ENCODE data around the gene GIPC1. TPM values are rescaled to one million over a fixed set of nuclear protein-coding genes. Genes with fewer than 3 reads are reported as not detected.
A peak's percentile ranks its signal among the peaks of the same experiment; 100 is the strongest.

Gene GIPC1
- total and polyA plus RNA-seq, 9 of the 15 experiments (the other 6 are each of a cell fraction or from before 2014, with no cell fraction given) = 0.49 to 54.7 (median 24.8) TPM

DNA sequence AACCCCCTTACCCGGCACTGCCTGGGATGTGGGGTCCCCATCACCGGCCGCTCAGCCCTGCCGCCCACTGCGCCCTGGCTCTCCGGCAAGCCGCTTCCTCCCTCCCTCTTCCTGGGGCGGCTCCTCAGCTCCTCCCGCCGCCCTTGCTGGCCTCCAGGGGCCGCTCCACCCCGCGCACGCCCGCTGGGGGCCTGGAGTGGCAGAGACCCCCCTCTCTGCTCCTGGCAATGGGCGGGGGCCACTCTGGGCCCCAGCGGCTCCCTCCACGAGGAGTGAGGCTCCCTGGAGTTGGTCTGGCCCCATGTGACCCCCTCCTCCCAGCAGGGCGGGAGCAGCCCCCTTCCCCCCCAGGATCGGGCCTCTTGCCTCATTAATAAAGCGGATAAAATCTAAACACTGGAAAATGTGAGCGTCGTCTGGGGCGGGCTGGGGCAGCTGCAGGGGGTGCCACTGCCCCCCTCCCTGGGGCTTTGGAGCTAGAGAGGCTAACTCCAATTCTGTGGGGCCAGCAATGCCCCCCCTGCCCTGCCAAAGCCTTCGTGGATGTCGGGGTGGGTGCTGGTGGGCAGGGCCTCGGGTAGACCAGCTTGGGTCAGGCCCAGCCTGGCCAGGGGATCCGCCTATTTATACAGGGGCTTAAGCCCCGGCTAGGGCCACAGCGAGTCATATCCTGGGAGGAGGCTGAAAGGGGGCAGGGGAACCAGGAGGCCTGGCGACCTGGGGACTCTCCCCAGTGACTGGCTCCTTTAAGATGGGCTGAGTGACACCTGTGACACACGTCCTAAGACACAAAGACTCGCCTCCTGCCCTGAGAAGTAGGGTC, 20.5 kb downstream of the GIPC1 start, which contains the start of gene PTGER1 (continued):
- TF ChIP-seq, protein P1, sequence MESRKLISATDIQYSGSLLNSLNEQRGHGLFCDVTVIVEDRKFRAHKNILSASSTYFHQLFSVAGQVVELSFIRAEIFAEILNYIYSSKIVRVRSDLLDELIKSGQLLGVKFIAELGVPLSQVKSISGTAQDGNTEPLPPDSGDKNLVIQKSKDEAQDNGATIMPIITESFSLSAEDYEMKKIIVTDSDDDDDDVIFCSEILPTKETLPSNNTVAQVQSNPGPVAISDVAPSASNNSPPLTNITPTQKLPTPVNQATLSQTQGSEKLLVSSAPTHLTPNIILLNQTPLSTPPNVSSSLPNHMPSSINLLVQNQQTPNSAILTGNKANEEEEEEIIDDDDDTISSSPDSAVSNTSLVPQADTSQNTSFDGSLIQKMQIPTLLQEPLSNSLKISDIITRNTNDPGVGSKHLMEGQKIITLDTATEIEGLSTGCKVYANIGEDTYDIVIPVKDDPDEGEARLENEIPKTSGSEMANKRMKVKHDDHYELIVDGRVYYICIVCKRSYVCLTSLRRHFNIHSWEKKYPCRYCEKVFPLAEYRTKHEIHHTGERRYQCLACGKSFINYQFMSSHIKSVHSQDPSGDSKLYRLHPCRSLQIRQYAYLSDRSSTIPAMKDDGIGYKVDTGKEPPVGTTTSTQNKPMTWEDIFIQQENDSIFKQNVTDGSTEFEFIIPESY (CRISPR knock-in tag; IDR thresholded peaks at IDR 0.05) = 0 out of 2 replicates have a peak, but pooled peaks have one; percentile 20
- TF ChIP-seq NUFIP1 (IDR thresholded peaks at IDR 0.05; ENCODE audit: partially characterized antibody) = no peak
- TF ChIP-seq, protein P2, sequence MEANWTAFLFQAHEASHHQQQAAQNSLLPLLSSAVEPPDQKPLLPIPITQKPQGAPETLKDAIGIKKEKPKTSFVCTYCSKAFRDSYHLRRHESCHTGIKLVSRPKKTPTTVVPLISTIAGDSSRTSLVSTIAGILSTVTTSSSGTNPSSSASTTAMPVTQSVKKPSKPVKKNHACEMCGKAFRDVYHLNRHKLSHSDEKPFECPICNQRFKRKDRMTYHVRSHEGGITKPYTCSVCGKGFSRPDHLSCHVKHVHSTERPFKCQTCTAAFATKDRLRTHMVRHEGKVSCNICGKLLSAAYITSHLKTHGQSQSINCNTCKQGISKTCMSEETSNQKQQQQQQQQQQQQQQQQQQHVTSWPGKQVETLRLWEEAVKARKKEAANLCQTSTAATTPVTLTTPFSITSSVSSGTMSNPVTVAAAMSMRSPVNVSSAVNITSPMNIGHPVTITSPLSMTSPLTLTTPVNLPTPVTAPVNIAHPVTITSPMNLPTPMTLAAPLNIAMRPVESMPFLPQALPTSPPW (CRISPR knock-in tag; IDR thresholded peaks at IDR 0.05) = peak; percentile 86
- TF ChIP-seq RBFOX2 (IDR thresholded peaks at IDR 0.05; ENCODE audit: low read depth, low read length) = peak; percentile 69
- TF ChIP-seq, protein P3, sequence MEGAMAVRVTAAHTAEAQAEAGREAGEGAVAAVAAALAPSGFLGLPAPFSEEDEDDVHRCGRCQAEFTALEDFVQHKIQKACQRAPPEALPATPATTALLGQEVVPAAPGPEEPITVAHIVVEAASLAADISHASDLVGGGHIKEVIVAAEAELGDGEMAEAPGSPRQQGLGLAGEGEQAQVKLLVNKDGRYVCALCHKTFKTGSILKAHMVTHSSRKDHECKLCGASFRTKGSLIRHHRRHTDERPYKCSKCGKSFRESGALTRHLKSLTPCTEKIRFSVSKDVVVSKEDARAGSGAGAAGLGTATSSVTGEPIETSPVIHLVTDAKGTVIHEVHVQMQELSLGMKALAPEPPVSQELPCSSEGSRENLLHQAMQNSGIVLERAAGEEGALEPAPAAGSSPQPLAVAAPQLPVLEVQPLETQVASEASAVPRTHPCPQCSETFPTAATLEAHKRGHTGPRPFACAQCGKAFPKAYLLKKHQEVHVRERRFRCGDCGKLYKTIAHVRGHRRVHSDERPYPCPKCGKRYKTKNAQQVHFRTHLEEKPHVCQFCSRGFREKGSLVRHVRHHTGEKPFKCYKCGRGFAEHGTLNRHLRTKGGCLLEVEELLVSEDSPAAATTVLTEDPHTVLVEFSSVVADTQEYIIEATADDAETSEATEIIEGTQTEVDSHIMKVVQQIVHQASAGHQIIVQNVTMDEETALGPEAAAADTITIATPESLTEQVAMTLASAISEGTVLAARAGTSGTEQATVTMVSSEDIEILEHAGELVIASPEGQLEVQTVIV (CRISPR knock-in tag; IDR thresholded peaks at IDR 0.05; ENCODE audit: borderline replicate concordance) = no peak
- TF ChIP-seq, protein P4, sequence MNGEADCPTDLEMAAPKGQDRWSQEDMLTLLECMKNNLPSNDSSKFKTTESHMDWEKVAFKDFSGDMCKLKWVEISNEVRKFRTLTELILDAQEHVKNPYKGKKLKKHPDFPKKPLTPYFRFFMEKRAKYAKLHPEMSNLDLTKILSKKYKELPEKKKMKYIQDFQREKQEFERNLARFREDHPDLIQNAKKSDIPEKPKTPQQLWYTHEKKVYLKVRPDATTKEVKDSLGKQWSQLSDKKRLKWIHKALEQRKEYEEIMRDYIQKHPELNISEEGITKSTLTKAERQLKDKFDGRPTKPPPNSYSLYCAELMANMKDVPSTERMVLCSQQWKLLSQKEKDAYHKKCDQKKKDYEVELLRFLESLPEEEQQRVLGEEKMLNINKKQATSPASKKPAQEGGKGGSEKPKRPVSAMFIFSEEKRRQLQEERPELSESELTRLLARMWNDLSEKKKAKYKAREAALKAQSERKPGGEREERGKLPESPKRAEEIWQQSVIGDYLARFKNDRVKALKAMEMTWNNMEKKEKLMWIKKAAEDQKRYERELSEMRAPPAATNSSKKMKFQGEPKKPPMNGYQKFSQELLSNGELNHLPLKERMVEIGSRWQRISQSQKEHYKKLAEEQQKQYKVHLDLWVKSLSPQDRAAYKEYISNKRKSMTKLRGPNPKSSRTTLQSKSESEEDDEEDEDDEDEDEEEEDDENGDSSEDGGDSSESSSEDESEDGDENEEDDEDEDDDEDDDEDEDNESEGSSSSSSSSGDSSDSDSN (IDR thresholded peaks at IDR 0.05; ENCODE audit: borderline replicate concordance in 1 of 2, low read depth in 2 of 2, low read length in 2 of 2) = 0 out of 4 replicates have a peak, but pooled peaks of 1 of the 2 experiments have one; percentile 45
- peak; percentile 72; the same call in 1 of the 2 replicates for TF ChIP-seq ZNF263 (CRISPR knock-in tag; IDR thresholded peaks at IDR 0.05; ENCODE audit: borderline replicate concordance)
- TF ChIP-seq, protein P5, sequence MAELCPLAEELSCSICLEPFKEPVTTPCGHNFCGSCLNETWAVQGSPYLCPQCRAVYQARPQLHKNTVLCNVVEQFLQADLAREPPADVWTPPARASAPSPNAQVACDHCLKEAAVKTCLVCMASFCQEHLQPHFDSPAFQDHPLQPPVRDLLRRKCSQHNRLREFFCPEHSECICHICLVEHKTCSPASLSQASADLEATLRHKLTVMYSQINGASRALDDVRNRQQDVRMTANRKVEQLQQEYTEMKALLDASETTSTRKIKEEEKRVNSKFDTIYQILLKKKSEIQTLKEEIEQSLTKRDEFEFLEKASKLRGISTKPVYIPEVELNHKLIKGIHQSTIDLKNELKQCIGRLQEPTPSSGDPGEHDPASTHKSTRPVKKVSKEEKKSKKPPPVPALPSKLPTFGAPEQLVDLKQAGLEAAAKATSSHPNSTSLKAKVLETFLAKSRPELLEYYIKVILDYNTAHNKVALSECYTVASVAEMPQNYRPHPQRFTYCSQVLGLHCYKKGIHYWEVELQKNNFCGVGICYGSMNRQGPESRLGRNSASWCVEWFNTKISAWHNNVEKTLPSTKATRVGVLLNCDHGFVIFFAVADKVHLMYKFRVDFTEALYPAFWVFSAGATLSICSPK (IDR thresholded peaks at IDR 0.05; ENCODE audit: borderline replicate concordance) = no peak
- TF ChIP-seq FIP1L1 (IDR thresholded peaks at IDR 0.05; ENCODE audit: low read depth, low read length, poor library complexity, severe bottlenecking) = peak; percentile 84
- TF ChIP-seq, protein P6, sequence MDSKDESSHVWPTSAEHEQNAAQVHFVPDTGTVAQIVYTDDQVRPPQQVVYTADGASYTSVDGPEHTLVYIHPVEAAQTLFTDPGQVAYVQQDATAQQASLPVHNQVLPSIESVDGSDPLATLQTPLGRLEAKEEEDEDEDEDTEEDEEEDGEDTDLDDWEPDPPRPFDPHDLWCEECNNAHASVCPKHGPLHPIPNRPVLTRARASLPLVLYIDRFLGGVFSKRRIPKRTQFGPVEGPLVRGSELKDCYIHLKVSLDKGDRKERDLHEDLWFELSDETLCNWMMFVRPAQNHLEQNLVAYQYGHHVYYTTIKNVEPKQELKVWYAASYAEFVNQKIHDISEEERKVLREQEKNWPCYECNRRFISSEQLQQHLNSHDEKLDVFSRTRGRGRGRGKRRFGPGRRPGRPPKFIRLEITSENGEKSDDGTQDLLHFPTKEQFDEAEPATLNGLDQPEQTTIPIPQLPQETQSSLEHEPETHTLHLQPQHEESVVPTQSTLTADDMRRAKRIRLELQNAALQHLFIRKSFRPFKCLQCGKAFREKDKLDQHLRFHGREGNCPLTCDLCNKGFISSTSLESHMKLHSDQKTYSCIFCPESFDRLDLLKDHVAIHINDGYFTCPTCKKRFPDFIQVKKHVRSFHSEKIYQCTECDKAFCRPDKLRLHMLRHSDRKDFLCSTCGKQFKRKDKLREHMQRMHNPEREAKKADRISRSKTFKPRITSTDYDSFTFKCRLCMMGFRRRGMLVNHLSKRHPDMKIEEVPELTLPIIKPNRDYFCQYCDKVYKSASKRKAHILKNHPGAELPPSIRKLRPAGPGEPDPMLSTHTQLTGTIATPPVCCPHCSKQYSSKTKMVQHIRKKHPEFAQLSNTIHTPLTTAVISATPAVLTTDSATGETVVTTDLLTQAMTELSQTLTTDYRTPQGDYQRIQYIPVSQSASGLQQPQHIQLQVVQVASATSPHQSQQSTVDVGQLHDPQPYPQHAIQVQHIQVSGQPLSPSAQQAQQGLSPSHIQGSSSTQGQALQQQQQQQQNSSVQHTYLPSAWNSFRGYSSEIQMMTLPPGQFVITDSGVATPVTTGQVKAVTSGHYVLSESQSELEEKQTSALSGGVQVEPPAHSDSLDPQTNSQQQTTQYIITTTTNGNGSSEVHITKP (IDR thresholded peaks at IDR 0.05; ENCODE audit: partially characterized antibody) = peak; percentile 10

Data from K562 (cell line).